ENCODE data around the gene NELFB. TPM values are rescaled to one million over a fixed set of nuclear protein-coding genes. Genes with fewer than 3 reads are reported as not detected.
A peak's percentile ranks its signal among the peaks of the same experiment; 100 is the strongest.

Gene NELFB
- total and polyA plus RNA-seq, 2 of the 4 experiments (the other 2 are of a cell fraction), result 36.9 to 66.0 TPM

GRCh38 chr9:137221506-137222111 lies 33.5 kb upstream of the NELFB start:
- H3K9me1 ChIP-seq (ENCODE audit: insufficient read depth, low read length), result peaks cover 3% of the 10 kb centered on the region; the same call in 1 of the 2 replicates
- no peak overlapping the region for H3K18ac ChIP-seq (ENCODE audit: low read depth, low read length)
- DNase-seq (no peak), ATAC-seq (ENCODE audit: low read depth) (no peak)
- no peak overlapping the region for H2BK15ac ChIP-seq (ENCODE audit: low read depth, low read length)
- BruUV-seq (replicated peaks), result no TSS peak
- peak overlapping the region; percentile 25 for H3K4me3 ChIP-seq (ENCODE audit: insufficient read depth, low read depth, low read length)
- in situ Hi-C loops (cut with MboI; ENCODE audit: low sequenced_read_pairs), result no loop called here
- no peak overlapping the region for H2BK5ac ChIP-seq (ENCODE audit: low read depth, low read length, poor library complexity, severe bottlenecking)
- no peak overlapping the region for H3K4ac ChIP-seq (ENCODE audit: low read depth, low read length)
- H2BK20ac ChIP-seq (ENCODE audit: low read depth, low read length), result no peak overlapping the region
- peak overlapping the region; percentile 78 for H2AK9ac ChIP-seq (replicated peaks; ENCODE audit: low read depth, low read length, poor library complexity)
- ChIA-PET POLR2A (ENCODE audit: unreplicated experiment) (interaction anchor here (1.1 kb wide), 1 partner anchor 19 kb away, joined by 3 read pairs; no protein-coding TSS in a partner anchor), CTCF (no interaction called here)
- intact Hi-C loops (cut with micrococcal nuclease), result no loop called here
- no peak overlapping the region for H3K56ac ChIP-seq (ENCODE audit: extremely low read depth, insufficient read depth, low read length)
- H3K27ac ChIP-seq (ENCODE audit: insufficient read depth, low read length), result no peak overlapping the region
- no peak overlapping the region for H4K8ac ChIP-seq (ENCODE audit: low read depth in 2 of 2, low read length in 2 of 2)
- H4K20me1 ChIP-seq (ENCODE audit: insufficient read depth, low read length), result no peaks in the 10 kb centered on the region
- H2AFZ ChIP-seq (replicated peaks; ENCODE audit: low read length, poor library complexity), result peak overlapping the region; percentile 90
- peaks cover 4% of the 10 kb centered on the region for H3K36me3 ChIP-seq (ENCODE audit: control insufficient read depth, insufficient read depth, low read length)
- H3K9me3 ChIP-seq (ENCODE audit: control insufficient read depth, insufficient read depth, low read length), result no peaks in the 10 kb centered on the region
- no peak overlapping the region for H2AK5ac ChIP-seq (ENCODE audit: low read depth, low read length)
- no peaks in the 10 kb centered on the region for H3K27me3 ChIP-seq (ENCODE audit: control insufficient read depth, insufficient read depth, low read length)
- H3K14ac ChIP-seq (replicated peaks; ENCODE audit: low read depth, low read length), result no peak overlapping the region
- H2BK120ac ChIP-seq (ENCODE audit: low read depth, low read length), result no peak overlapping the region
- no peak overlapping the region for H4K91ac ChIP-seq (ENCODE audit: insufficient read depth, low read depth, low read length)
- H3K79me1 ChIP-seq (ENCODE audit: low read depth in 1 of 2, low read length in 2 of 2), result peaks cover 0 to 4% of the 10 kb centered on the region in 2 experiments; a peak in 1 of 4 replicates
- TF ChIP-seq CHD1 (IDR thresholded peaks at IDR 0.05; ENCODE audit: low read depth, low read length), result no peak
- TF ChIP-seq, protein P1, sequence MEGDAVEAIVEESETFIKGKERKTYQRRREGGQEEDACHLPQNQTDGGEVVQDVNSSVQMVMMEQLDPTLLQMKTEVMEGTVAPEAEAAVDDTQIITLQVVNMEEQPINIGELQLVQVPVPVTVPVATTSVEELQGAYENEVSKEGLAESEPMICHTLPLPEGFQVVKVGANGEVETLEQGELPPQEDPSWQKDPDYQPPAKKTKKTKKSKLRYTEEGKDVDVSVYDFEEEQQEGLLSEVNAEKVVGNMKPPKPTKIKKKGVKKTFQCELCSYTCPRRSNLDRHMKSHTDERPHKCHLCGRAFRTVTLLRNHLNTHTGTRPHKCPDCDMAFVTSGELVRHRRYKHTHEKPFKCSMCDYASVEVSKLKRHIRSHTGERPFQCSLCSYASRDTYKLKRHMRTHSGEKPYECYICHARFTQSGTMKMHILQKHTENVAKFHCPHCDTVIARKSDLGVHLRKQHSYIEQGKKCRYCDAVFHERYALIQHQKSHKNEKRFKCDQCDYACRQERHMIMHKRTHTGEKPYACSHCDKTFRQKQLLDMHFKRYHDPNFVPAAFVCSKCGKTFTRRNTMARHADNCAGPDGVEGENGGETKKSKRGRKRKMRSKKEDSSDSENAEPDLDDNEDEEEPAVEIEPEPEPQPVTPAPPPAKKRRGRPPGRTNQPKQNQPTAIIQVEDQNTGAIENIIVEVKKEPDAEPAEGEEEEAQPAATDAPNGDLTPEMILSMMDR (conservative IDR thresholded peaks at IDR 0.05; ENCODE audit: low read depth, low read length), result no peak
- TF ChIP-seq BHLHE40 (IDR thresholded peaks at IDR 0.05; ENCODE audit: low read depth, low read length), result no peak
- TF ChIP-seq, protein P2, sequence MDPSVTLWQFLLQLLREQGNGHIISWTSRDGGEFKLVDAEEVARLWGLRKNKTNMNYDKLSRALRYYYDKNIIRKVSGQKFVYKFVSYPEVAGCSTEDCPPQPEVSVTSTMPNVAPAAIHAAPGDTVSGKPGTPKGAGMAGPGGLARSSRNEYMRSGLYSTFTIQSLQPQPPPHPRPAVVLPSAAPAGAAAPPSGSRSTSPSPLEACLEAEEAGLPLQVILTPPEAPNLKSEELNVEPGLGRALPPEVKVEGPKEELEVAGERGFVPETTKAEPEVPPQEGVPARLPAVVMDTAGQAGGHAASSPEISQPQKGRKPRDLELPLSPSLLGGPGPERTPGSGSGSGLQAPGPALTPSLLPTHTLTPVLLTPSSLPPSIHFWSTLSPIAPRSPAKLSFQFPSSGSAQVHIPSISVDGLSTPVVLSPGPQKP (IDR thresholded peaks at IDR 0.05; ENCODE audit: borderline replicate concordance, low read depth, low read length), result no peak
- no peak for TF ChIP-seq RFX5 (IDR thresholded peaks at IDR 0.05; ENCODE audit: low read depth, low read length)
- no peak for TF ChIP-seq MAFK (IDR thresholded peaks at IDR 0.05; ENCODE audit: low read depth, low read length)
- no peak for TF ChIP-seq CEBPB (IDR thresholded peaks at IDR 0.05; ENCODE audit: low read depth, low read length)
- no peak for TF ChIP-seq FOS (IDR thresholded peaks at IDR 0.05; ENCODE audit: low read depth, low read length)
- no peak for TF ChIP-seq NFE2L2 (IDR thresholded peaks at IDR 0.05; ENCODE audit: low read depth, low read length)
- TF ChIP-seq RCOR1 (IDR thresholded peaks at IDR 0.05; ENCODE audit: insufficient replicate concordance, low read length), result no peak
- TF ChIP-seq POLR2A (IDR thresholded peaks at IDR 0.05; ENCODE audit: low read depth, low read length), result no peak
- TF ChIP-seq MXI1 (IDR thresholded peaks at IDR 0.05; ENCODE audit: borderline replicate concordance, low read depth, low read length), result no peak
- TF ChIP-seq, protein P3, sequence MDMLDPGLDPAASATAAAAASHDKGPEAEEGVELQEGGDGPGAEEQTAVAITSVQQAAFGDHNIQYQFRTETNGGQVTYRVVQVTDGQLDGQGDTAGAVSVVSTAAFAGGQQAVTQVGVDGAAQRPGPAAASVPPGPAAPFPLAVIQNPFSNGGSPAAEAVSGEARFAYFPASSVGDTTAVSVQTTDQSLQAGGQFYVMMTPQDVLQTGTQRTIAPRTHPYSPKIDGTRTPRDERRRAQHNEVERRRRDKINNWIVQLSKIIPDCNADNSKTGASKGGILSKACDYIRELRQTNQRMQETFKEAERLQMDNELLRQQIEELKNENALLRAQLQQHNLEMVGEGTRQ (IDR thresholded peaks at IDR 0.05; ENCODE audit: low read depth, low read length), result no peak
- no peak for TF ChIP-seq RAD21 (IDR thresholded peaks at IDR 0.05; ENCODE audit: low read length)
- TF ChIP-seq SMC3 (IDR thresholded peaks at IDR 0.05; ENCODE audit: low read depth, low read length), result no peak
- H3K23ac ChIP-seq (ENCODE audit: low read depth, low read length), result no peak overlapping the region
- no peak overlapping the region for H4K5ac ChIP-seq (ENCODE audit: low read depth, low read length)
- no peak overlapping the region for H3K9ac ChIP-seq (ENCODE audit: low read depth, low read length)
- H3K4me1 ChIP-seq (ENCODE audit: control insufficient read depth, insufficient read depth, low read length), result peaks cover 17% of the 10 kb centered on the region
- dilution Hi-C loops (cut with HindIII; ENCODE audit: low sequenced_read_pairs, unreplicated experiment), result no loop called here
- H3K4me2 ChIP-seq (ENCODE audit: low read depth, low read length), result peak overlapping the region; percentile 39; the same call in 1 of the 2 replicates
- 9% methylated on average over 18 of the region's 61 CpGs; no CpG with 5 or more reads in 1 of the 2 experiments for whole genome bisulfite sequencing, 2 experiments (ENCODE audit: extremely low coverage in 2 of 2, insufficient read length in 1 of 2)

All from IMR-90 (cell line).